ES-I3 (cell line): Measurements from ENCODE around the gene SLC24A3.

Experiments
- H3K36me3 ChIP-seq: 2 replicates; pipeline ENCODE4 v1.6.1; 2013; ENCODE audit warnings: mild to moderate bottlenecking, low read length, control low read depth, moderate library complexity; ENCODE audit not compliant: insufficient read depth
- H3K4me1 ChIP-seq: 2 replicates; pipeline ENCODE4 v1.6.1; 2013; ENCODE audit warnings: mild to moderate bottlenecking, control low read depth, low read length; ENCODE audit not compliant: insufficient read depth
- H3K9ac ChIP-seq: 2 replicates; pipeline ENCODE4 v1.6.1; 2013; ENCODE audit warnings: low read depth, mild to moderate bottlenecking, low read length, moderate library complexity
- H3K9me3 ChIP-seq: 2 replicates; pipeline ENCODE4 v1.6.1; 2013; ENCODE audit warnings: mild to moderate bottlenecking, low read length, moderate library complexity; ENCODE audit not compliant: control insufficient read depth, insufficient read depth

The SLC24A3 gene

GRCh38 chr20:19725814-19726525, 513.5 kb downstream of the SLC24A3 start:
- H3K9ac ChIP-seq, result no peak overlapping the region
- no peaks in the 10 kb centered on the region for H3K9me3 ChIP-seq
- no peaks in the 10 kb centered on the region for H3K36me3 ChIP-seq
- no peaks in the 10 kb centered on the region for H3K4me1 ChIP-seq

DNA sequence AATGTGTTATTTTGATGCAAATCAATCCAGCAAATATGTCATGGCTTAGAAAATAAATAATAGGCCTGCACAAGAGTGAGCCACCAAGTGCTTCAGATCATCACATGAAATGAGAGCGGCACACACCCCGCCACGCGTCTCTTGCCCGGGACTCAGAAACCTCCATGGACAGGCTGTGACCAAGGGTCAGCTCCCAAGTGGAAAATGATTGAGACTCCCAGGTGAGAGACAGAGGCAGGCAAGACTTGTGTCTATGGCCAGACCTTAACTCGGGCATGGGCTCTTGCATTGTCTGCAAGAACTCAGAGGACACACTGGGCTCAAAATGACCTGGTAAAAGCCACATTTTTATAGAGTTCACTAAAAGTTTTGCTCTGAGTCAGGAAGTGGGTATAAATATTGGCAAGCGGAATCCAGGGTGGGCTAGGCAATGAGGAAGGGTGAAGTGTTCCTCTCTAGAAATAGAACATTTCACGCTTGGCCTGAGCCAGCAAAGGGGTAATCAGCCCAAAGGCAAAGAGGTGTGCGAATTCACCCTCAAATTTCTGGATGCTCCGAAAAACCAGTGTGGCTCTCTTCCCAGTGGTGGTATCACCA, 514.9 kb downstream of the SLC24A3 start:
- Histone ChIP-seq H3K9ac (no peak overlapping the region), H3K36me3 (no peaks in the 10 kb centered on the region), H3K9me3 (no peaks in the 10 kb centered on the region), H3K4me1 (no peaks in the 10 kb centered on the region)

- Histone ChIP-seq H3K36me3 (no peaks in the 10 kb centered on the region), H3K4me1 (no peaks in the 10 kb centered on the region; the same call in 1 of the 2 replicates), H3K9ac (no peak overlapping the region), H3K9me3 (no peaks in the 10 kb centered on the region)
Observed at GRCh38 chr20:19729672-19730071, 517.2 kb downstream of the SLC24A3 start.

DNA sequence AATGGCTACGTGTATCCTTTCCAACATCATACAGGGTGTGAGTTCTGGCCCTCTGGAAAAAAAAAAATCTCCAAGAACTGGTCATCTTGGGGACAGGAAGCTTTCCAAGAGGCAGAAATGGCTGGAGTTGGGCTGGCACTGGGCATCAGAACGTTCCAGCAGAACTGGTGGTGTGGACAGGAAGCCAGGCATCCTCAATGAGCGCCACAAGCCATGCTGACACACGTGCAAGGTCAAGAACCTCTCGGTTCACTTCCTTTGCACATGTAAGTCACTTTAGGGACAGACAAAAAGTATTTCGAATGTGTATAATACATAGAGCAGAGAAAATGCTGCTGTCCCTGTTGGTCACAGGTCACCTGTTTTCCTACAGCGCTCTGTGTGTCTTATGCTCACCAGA, 518.3 kb downstream of the SLC24A3 start:
- H3K9me3 ChIP-seq, result no peaks in the 10 kb centered on the region
- peaks cover 10% of the 10 kb centered on the region; the same call in 1 of the 2 replicates for H3K4me1 ChIP-seq
- no peak overlapping the region for H3K9ac ChIP-seq
- H3K36me3 ChIP-seq, result no peaks in the 10 kb centered on the region

DNA sequence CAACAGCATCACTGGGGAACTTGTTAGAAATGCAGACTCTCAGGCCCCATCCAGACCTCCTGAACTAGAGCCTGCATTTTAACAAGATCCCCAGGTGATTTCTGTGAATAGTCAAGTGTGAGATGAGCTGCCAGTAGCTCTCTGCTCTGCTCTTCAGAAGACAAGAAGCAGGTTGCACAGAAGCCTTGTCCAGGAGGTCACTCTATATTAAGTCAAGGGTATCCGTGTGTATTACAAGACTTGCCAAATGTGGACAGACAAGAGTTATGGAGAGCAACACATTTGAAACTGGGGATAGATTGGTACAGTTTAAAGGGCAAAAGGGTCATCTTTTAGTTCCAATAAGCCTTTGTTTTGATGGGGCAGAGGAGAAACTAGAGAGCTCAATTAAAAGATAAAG, 522.4 kb downstream of the SLC24A3 start:
- Histone ChIP-seq H3K4me1 (peaks cover 12% of the 10 kb centered on the region; the same call in 1 of the 2 replicates), H3K9me3 (no peaks in the 10 kb centered on the region), H3K36me3 (no peaks in the 10 kb centered on the region), H3K9ac (no peak overlapping the region)

DNA sequence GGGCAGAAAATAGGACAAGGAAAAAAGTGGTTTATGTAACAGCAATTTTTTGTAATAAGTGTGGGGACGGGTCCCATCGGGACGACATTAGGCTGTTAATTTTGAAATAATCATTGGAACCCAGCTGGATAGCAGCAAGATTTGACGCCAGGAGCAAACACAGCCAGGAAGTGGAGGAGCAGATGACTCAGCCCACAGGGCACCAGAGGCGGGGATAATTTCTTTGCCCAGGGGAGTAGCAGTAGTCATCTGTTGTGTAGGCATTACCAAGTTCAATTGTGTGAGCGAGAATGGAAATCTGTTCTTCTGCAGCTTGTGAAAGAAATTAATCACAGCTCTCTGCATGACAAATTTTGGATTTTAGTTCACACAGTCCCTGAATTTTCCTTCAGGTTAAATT, 523.0 kb downstream of the SLC24A3 start:
- Histone ChIP-seq H3K9ac (no peak overlapping the region), H3K4me1 (peaks cover 12% of the 10 kb centered on the region; the same call in 1 of the 2 replicates)

GRCh38 chr20:19737025-19737424, 524.6 kb downstream of the SLC24A3 start:
- no peak overlapping the region for H3K9ac ChIP-seq
- H3K4me1 ChIP-seq, result peaks cover 12% of the 10 kb centered on the region; the same call in 1 of the 2 replicates
- H3K9me3 ChIP-seq, result no peaks in the 10 kb centered on the region
- no peaks in the 10 kb centered on the region for H3K36me3 ChIP-seq

More for the DNA sequence above, 523.0 kb downstream of the SLC24A3 start:
- H3K9me3 ChIP-seq, result no peaks in the 10 kb centered on the region
- H3K36me3 ChIP-seq, result no peaks in the 10 kb centered on the region

GRCh38 chr20:19738951-19739350, 526.5 kb downstream of the SLC24A3 start:
- no peak overlapping the region for H3K9ac ChIP-seq
- no peaks in the 10 kb centered on the region for H3K9me3 ChIP-seq
- peaks cover 12% of the 10 kb centered on the region; the same call in 1 of the 2 replicates for H3K4me1 ChIP-seq
- H3K36me3 ChIP-seq, result no peaks in the 10 kb centered on the region

DNA sequence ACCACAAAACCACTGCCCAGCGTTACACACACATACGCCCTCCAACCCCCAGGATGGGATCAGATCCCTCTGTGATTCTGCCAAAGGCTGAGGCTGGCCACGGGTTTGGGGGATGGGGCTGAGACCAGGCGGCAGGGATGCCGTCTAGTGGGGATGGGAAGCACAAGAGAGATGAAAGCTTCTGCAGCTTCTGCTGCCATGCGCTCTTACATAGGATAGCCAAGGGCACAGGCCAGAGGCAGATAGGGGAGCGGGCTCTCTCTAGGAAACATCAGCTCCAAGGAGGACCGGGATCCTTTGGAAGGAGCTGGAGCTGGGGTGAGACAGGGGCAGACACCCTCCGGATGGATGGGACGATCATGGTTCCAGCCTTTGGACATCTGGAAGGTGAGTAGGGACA, 526.9 kb downstream of the SLC24A3 start:
- H3K9ac ChIP-seq, result no peak overlapping the region
- H3K36me3 ChIP-seq, result no peaks in the 10 kb centered on the region

GRCh38 chr20:19740512-19740911, 528.1 kb downstream of the SLC24A3 start:
- Histone ChIP-seq H3K9me3 (no peaks in the 10 kb centered on the region), H3K9ac (no peak overlapping the region), H3K4me1 (peaks cover 4% of the 10 kb centered on the region; the same call in 1 of the 2 replicates), H3K36me3 (no peaks in the 10 kb centered on the region)

More for the DNA sequence above, 526.9 kb downstream of the SLC24A3 start:
- Histone ChIP-seq H3K4me1 (peaks cover 12% of the 10 kb centered on the region; the same call in 1 of the 2 replicates), H3K9me3 (no peaks in the 10 kb centered on the region)

DNA sequence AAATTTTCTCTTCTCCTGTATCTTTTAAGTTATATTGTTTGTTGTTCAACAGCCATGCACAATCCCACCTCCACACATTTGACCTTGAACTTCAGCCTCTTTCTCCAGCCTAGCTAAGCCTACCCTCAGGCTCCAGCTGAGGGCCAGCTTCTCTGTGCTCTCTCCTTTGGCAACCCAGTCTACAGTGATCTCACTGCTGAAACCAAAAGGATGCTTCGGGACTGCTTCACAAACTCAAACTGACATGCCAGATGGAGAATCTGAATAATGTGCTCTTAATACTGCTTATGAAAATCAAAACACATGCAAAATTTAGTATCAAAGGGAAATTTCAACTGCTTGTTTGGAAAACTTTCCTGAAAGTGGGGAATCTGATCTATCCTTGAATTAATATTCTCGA, 529.5 kb downstream of the SLC24A3 start:
- H3K9ac ChIP-seq, result no peak overlapping the region
- no peaks in the 10 kb centered on the region for H3K36me3 ChIP-seq
- H3K4me1 ChIP-seq, result no peaks in the 10 kb centered on the region
- H3K9me3 ChIP-seq, result no peaks in the 10 kb centered on the region

DNA sequence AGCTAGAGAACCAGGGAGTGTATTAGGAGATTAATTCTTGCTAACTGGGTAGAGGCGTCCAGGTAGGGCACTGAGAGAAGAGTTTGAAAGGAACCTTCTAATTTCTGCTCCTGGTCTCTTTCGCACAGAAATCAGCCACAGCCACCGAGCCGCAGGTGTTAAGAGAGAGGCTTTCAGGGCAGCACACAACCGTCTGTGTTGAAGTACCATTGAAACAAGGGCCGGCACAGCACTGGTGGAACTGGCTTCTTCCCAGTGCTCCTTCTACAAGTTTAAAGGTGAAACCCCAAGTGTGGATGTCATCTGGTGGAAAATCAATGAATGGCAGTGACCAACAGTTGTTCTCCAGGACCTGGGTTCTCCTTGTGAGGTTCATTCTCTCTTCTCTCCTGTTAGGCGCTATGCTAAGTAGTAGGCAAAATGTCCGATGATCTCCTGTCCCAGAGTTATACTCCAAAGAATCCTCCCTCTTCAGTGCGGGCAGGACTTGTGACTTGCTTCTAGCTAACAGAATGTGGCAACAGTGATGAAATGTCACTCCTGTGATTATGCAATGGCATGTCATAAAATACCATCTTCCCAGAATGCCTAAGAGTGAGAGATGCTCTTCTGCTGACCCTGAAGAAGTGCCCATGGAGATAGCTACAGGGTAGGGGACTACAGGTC, 530.7 kb downstream of the SLC24A3 start:
- no peak overlapping the region for H3K9ac ChIP-seq
- no peaks in the 10 kb centered on the region for H3K4me1 ChIP-seq
- H3K9me3 ChIP-seq, result no peaks in the 10 kb centered on the region
- H3K36me3 ChIP-seq, result no peaks in the 10 kb centered on the region

- no peaks in the 10 kb centered on the region for H3K4me1 ChIP-seq
- no peaks in the 10 kb centered on the region for H3K9me3 ChIP-seq
- no peaks in the 10 kb centered on the region for H3K36me3 ChIP-seq
- H3K9ac ChIP-seq, result no peak overlapping the region
Observed at GRCh38 chr20:19743640-19743995, 531.2 kb downstream of the SLC24A3 start.

DNA sequence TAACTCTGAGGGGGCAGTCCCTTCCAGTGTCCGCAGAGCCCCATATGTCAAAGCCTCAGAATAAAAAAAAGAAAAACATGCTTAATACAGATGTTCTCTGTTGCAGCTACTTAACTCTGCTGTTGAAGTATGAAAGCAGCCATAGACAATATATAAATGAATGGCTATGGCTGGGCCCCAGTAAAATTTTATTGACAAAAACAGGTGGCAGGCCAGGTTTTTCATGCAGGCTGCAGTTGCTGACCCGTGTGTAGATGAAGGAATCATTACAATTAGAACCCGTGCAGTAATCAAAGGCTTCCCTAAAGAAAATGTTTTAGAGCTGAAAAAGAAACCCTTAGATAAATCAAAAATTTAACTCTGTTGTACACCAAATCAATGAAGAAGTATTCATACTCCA, 532.7 kb downstream of the SLC24A3 start:
- Histone ChIP-seq H3K36me3 (no peaks in the 10 kb centered on the region), H3K9me3 (no peaks in the 10 kb centered on the region), H3K9ac (no peak overlapping the region), H3K4me1 (no peaks in the 10 kb centered on the region)

DNA sequence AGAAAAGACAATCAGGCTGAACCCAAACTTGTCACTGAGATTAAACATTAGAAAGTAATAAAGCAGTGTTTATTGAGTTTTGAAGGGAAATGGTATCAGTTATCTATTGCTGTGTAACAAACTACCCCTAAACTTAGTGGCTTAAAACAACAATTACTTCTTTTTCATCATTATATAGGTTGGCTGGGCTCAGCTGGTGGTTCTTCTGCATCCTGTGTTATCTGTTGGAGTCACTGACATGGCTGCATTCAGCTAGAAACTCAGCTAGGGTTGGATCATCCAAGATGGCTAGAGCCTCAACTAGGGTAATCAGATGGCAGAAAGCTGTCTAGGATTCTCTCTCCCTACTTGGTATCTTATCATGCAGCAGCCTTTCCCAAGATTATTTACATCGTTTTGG, 533.1 kb downstream of the SLC24A3 start:
- H3K9ac ChIP-seq, result no peak overlapping the region
- no peaks in the 10 kb centered on the region for H3K36me3 ChIP-seq
- no peaks in the 10 kb centered on the region for H3K9me3 ChIP-seq
- no peaks in the 10 kb centered on the region for H3K4me1 ChIP-seq
